H1 (cell line): Measurements from ENCODE around the gene SBK1. TPM values are rescaled to one million over a fixed set of nuclear protein-coding genes. Genes with fewer than 3 reads are reported as not detected.

Source experiments
- CTCF ChIA-PET: fragments of 300-600 bp; sonication (Branson Sonifier 250); formaldehyde crosslinking; loops from one replicate; lab custom pipeline; 2021; ENCODE audit not compliant: partially characterized antibody; lab: Charles Lee
- POLR2A ChIA-PET: fragments of 300-600 bp; sonication (Branson Sonifier 250); formaldehyde crosslinking; loops from one replicate; lab custom pipeline; 2021; ENCODE audit warnings: inconsistent platforms; ENCODE audit not compliant: partially characterized antibody; lab: Charles Lee
- DNase-seq, 2 experiments: peaks; one replicate each; pipeline versions ENCODE4 v3.0.0 to v3.0.0-alpha.2; 2010 to 2022; ENCODE audit warnings: low spot score in 2 of 2, low read depth in 1 of 2, mixed read lengths in 1 of 2
- FAIRE-seq: peaks from 2 replicates; lab custom pipeline; 2011; peaks lifted over from hg19 to GRCh38; lab: Jason Lieb, UNC
- H2AFZ ChIP-seq: 2 replicates; pipeline ENCODE4 v1.8.1; 2012; ENCODE audit warnings: low read length, inconsistent platforms
- H2AK5ac ChIP-seq: 2 replicates; pipeline ENCODE4 v1.6.1; 2013; ENCODE audit warnings: low read depth, low read length
- H2BK120ac ChIP-seq: replicated peaks from 2 replicates; pipeline ENCODE3; 2013; ENCODE audit warnings: low read depth, low read length, inconsistent platforms
- H2BK12ac ChIP-seq: 2 replicates; pipeline ENCODE4 v1.6.1; 2013; ENCODE audit warnings: low read depth, low read length
- H2BK15ac ChIP-seq: 2 replicates; pipeline ENCODE4 v1.6.1; 2013; ENCODE audit warnings: low read length
- H2BK20ac ChIP-seq: 2 replicates; pipeline ENCODE4 v1.6.1; 2013; ENCODE audit warnings: low read length
- H2BK5ac ChIP-seq: 2 replicates; pipeline ENCODE4 v1.6.1; 2013; ENCODE audit warnings: low read depth, low read length
- H3K14ac ChIP-seq: 2 replicates; pipeline ENCODE4 v1.6.1; 2013; ENCODE audit warnings: inconsistent platforms; ENCODE audit not compliant: insufficient read length
- H3K18ac ChIP-seq: 2 replicates; pipeline ENCODE4 v1.6.1; 2013; ENCODE audit warnings: low read length; ENCODE audit errors: extremely low read depth
- H3K23ac ChIP-seq: 2 replicates; pipeline ENCODE4 v1.6.1; 2013; ENCODE audit warnings: inconsistent platforms; ENCODE audit not compliant: insufficient read length
- H3K23me2 ChIP-seq: 2 replicates; pipeline ENCODE4 v1.6.1; 2013; ENCODE audit warnings: low read depth, low read length
- H3K27ac ChIP-seq: 2 replicates; pipeline ENCODE4 v1.6.1; 2011; ENCODE audit warnings: low read depth, low read length, inconsistent platforms
- H3K27me3 ChIP-seq, 4 experiments: replicated peaks in 1 of 4; 1 replicate in 1 of 4; 2 replicates in 3 of 4; pipeline versions ENCODE4 v1.6.1 to v1.8.1; 2011 to 2013; ENCODE audit warnings: low read length in 3 of 4, mild to moderate bottlenecking in 3 of 4, inconsistent platforms in 2 of 4, mixed read lengths in 2 of 4, moderate library complexity in 1 of 4; ENCODE audit not compliant: control insufficient read depth in 3 of 4, insufficient read depth in 3 of 4; ENCODE audit errors: extremely low read depth in 1 of 4
- H3K36me3 ChIP-seq, 4 experiments: 2 replicates each; pipeline versions ENCODE4 v1.6.1 to v1.8.1; 2011 to 2013; ENCODE audit warnings: mild to moderate bottlenecking in 4 of 4, low read length in 3 of 4, moderate library complexity in 2 of 4, control low read depth in 1 of 4, inconsistent platforms in 1 of 4; ENCODE audit not compliant: insufficient read depth in 4 of 4, control insufficient read depth in 2 of 4
- H3K4ac ChIP-seq: replicated peaks from 2 replicates; pipeline ENCODE3; 2013; ENCODE audit warnings: low read length, low read depth, mixed read lengths, inconsistent platforms; ENCODE audit not compliant: insufficient read length
- H3K4me1 ChIP-seq, 4 experiments: replicated peaks in 1 of 4; 1 replicate in 1 of 4; 2 replicates in 3 of 4; pipeline versions ENCODE4 v1.6.1 to v1.8.1; 2011 to 2013; ENCODE audit warnings: low read length in 3 of 4, inconsistent platforms in 2 of 4, mixed read lengths in 1 of 4; ENCODE audit not compliant: insufficient read depth in 4 of 4, control insufficient read depth in 3 of 4
- H3K4me2 ChIP-seq, 2 experiments: 2 replicates each; pipeline versions ENCODE4 v1.6.1 to v1.8.1; 2011 to 2013; ENCODE audit warnings: low read depth in 2 of 2, low read length in 2 of 2, control low read depth in 1 of 2, inconsistent platforms in 1 of 2, mild to moderate bottlenecking in 1 of 2; ENCODE audit not compliant: insufficient read depth in 1 of 2
- H3K4me3 ChIP-seq, 4 experiments: fragments of 200-600, 300-600 bp in 1 of 4; sonication (generic), shearing (Covaris generic), sonication (Bioruptor Twin) in 1 of 4; 2 replicates each; pipeline versions ENCODE4 v1.5.1 to v1.8.1; 2011 to 2016; ENCODE audit warnings: low read length in 4 of 4, low read depth in 3 of 4, control low read depth in 2 of 4, inconsistent platforms in 2 of 4, mild to moderate bottlenecking in 2 of 4, mixed read lengths in 1 of 4, moderate library complexity in 1 of 4; ENCODE audit not compliant: insufficient read depth in 2 of 4; ENCODE audit errors: extremely low read depth in 1 of 4
- H3K56ac ChIP-seq: replicated peaks from 2 replicates; pipeline ENCODE3; 2013; ENCODE audit warnings: low read depth, mild to moderate bottlenecking, mixed read lengths, low read length, inconsistent platforms; ENCODE audit not compliant: insufficient read length
- H3K79me1 ChIP-seq: 2 replicates; pipeline ENCODE4 v1.6.1; 2013; ENCODE audit warnings: low read depth, low read length, control low read depth
- H3K79me2 ChIP-seq, 2 experiments: 2 replicates each; pipeline versions ENCODE4 v1.6.1 to v1.8.1; 2012 to 2013; ENCODE audit warnings: low read length in 2 of 2, mild to moderate bottlenecking in 2 of 2, inconsistent platforms in 1 of 2; ENCODE audit not compliant: insufficient read depth in 2 of 2, control insufficient read depth in 1 of 2
- H3K9ac ChIP-seq, 4 experiments: replicated peaks in 1 of 4; 1 replicate in 1 of 4; 2 replicates in 3 of 4; pipeline versions ENCODE4 v1.6.1 to v1.8.1; 2011 to 2013; ENCODE audit warnings: low read depth in 3 of 4, low read length in 3 of 4, control low read depth in 2 of 4, mild to moderate bottlenecking in 2 of 4, moderate library complexity in 2 of 4, inconsistent platforms in 1 of 4; ENCODE audit errors: extremely low read depth in 1 of 4
- H3K9me3 ChIP-seq, 2 experiments: 2 replicates each; pipeline versions ENCODE4 v1.6.1 to v1.8.1; 2012 to 2013; ENCODE audit warnings: mild to moderate bottlenecking in 2 of 2, moderate library complexity in 2 of 2, control low read depth in 1 of 2, inconsistent platforms in 1 of 2, low read depth in 1 of 2, low read length in 1 of 2, mixed read lengths in 1 of 2; ENCODE audit not compliant: insufficient read depth in 2 of 2
- H4K20me1 ChIP-seq, 2 experiments: replicated peaks in 1 of 2; 2 replicates each; pipeline versions ENCODE3 to v1.8.1; 2011 to 2013; ENCODE audit warnings: inconsistent platforms in 2 of 2, low read length in 2 of 2, mild to moderate bottlenecking in 1 of 2; ENCODE audit not compliant: insufficient read depth in 2 of 2, control insufficient read depth in 1 of 2
- H4K5ac ChIP-seq: 2 replicates; pipeline ENCODE4 v1.6.1; 2013; ENCODE audit warnings: low read length, low read depth, mixed read lengths, inconsistent platforms; ENCODE audit not compliant: insufficient read length
- H4K8ac ChIP-seq: 2 replicates; pipeline ENCODE4 v1.8.0; 2013; ENCODE audit warnings: mild to moderate bottlenecking, moderate library complexity, low read length, inconsistent platforms; ENCODE audit not compliant: insufficient read depth; ENCODE audit errors: extremely low read depth
- H4K91ac ChIP-seq: replicated peaks from 2 replicates; pipeline ENCODE3; 2013; ENCODE audit warnings: low read length, mixed read lengths, inconsistent platforms; ENCODE audit not compliant: insufficient read length
- RAD21 ChIP-seq, 2 experiments: IDR thresholded peaks in 1 of 2; conservative IDR thresholded peaks in 1 of 2; 2 replicates each; pipeline ENCODE4 v1.6.1; 2011; ENCODE audit warnings: low read depth in 2 of 2, low read length in 2 of 2, improper control_type of control experiment in 1 of 2, inconsistent platforms in 1 of 2, mild to moderate bottlenecking in 1 of 2, moderate library complexity in 1 of 2
- YY1 ChIP-seq: IDR thresholded peaks from 2 replicates; pipeline ENCODE4 v1.6.1; 2011; ENCODE audit warnings: low read depth, mild to moderate bottlenecking, low read length
- WGBS, 2 experiments: shearing (Covaris generic) in 1 of 2; methylation state at CpG; one replicate each; pipeline versions ENCODE4 v1.1.6 to v1.1.7; 2013 to 2015; ENCODE audit warnings: low lambda C conversion rate in 2 of 2, mixed read lengths in 2 of 2, inconsistent platforms in 1 of 2, low coverage in 1 of 2, missing lambda C conversion rate in 1 of 2; ENCODE audit not compliant: insufficient replicate concordance in 2 of 2, insufficient coverage in 1 of 2, insufficient read length in 1 of 2; ENCODE audit errors: extremely low coverage in 1 of 2, missing lambda C conversion rate in 1 of 2; 5-methylcytosine and 5-hydroxymethylcytosine counted together
- polyA plus RNA-seq, 7 experiments: library from polyadenylated mRNA; depleted of rRNA in 3 of 7; stranded (reverse) in 5 of 7; unstranded in 2 of 7; fragments of >200 nt in 5 of 7; fragments of 200-250 nt in 2 of 7; gene quantifications; 1 replicate in 5 of 7; 2 replicates in 1 of 7; 4 replicates in 1 of 7; pipeline versions ENCODE4 v1.2.1 to v1.2.3, GENCODE V29; 2011 to 2013; ENCODE audit warnings: missing spikeins in 2 of 7, mixed read lengths in 2 of 7
- total RNA-seq: library from RNA; stranded (reverse); fragmentation: NEBNext Ultra II Directional; extraction: Animal tissue kit (Norgen Biotek cat#: 25700); gene quantifications from 2 replicates; pipeline ENCODE4 v1.2.1, GENCODE V29; 2021
- TF ChIP-seq, protein P1 (sequence below), 3 experiments: IDR thresholded peaks; 1 replicate in 2 of 3; 2 replicates in 1 of 3; pipeline versions ENCODE4 v1.5.1 to v1.6.1; 2011; ENCODE audit warnings: low read length in 3 of 3, mild to moderate bottlenecking in 3 of 3, inconsistent platforms in 2 of 3, low read depth in 1 of 3, moderate library complexity in 1 of 3; ENCODE audit not compliant: insufficient read depth in 1 of 3; ENCODE audit errors: control extremely low read depth in 1 of 3
- TF ChIP-seq, protein P2 (sequence below): IDR thresholded peaks from 2 replicates; pipeline ENCODE4 v1.6.1; 2012; ENCODE audit warnings: inconsistent platforms

Gene SBK1
- total and polyA plus RNA-seq, 2 of the 8 experiments (the other 6 are each of a cell fraction or from before 2014, with no cell fraction given), result 18.2 to 73.9 TPM

DNA sequence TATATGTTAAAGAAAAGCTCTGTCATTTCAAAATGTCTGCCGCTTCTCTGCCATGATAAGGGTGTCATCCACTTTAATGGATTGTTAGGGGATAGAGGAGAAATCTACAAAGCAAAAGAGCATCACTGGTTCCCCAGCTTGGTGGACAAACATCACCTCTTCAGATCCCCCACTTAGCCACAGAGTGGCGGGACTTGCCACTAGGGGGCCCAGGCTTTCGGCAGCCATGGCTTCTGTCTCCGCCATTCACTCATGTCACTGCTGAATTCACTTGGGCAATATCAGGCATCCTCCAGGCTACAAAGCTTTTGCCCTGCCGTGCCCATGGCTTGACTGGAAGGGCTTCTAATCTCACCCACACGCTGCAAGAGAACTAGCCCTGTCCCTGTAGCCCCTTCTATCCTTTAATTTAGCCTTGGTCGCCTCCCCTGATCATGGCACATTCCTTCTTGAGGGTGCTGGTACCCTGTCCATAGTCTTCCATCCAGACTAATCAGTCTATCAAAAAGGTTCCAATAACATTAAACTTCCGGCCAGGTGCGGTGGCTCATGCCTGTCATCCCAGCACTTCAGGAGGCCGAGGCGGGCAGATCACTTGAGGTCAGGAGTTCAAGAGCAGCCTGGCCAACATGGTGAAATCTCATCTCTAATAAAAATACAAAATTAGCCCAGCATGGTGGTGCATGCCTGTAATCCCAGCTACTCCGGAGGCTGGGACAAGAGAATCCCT lies 34.7 kb downstream of the SBK1 start:
- POLR2A ChIA-PET, result no interaction called here
- WGBS, 2 experiments, result 58% methylated on average over 12 of the region's 12 CpGs; no CpG with 5 or more reads in 1 of the 2 experiments

More for the DNA sequence above, 34.7 kb downstream of the SBK1 start:
- CTCF ChIA-PET, result interaction anchor here (0.9 to 1.8 kb wide), 7 partner anchors 9 to 198 kb away, joined by 3 to 11 read pairs (median 4); no protein-coding TSS in a partner anchor
- Histone ChIP-seq H2BK5ac (no peak overlapping the region), H3K4me3 (no peak overlapping the region), H4K20me1 (peaks cover 2 to 4% of the 10 kb centered on the region in 2 experiments), H2BK120ac (no peak overlapping the region), H2BK15ac (no peak overlapping the region), H2BK20ac (no peak overlapping the region), H3K23me2 (no peaks in the 10 kb centered on the region), H3K36me3 (no peaks in the 10 kb centered on the region), H4K5ac (no peak overlapping the region), H3K14ac (no peak overlapping the region), H3K27ac (no peak overlapping the region), H2BK12ac (no peak overlapping the region), H3K9me3 (no peaks in the 10 kb centered on the region), H3K27me3 (no peaks in the 10 kb centered on the region), H3K4me2 (no peak overlapping the region), H4K91ac (no peak overlapping the region), H3K79me2 (no peaks in the 10 kb centered on the region), H2AFZ (no peak overlapping the region), H3K9ac (no peak overlapping the region), H2AK5ac (no peak overlapping the region), H4K8ac (no peak overlapping the region), H3K4ac (no peak overlapping the region), H3K23ac (no peak overlapping the region), H3K56ac (no peak overlapping the region), H3K4me1 (peaks cover 0 to 2% (median 0%) of the 10 kb centered on the region in 4 experiments; a peak in 2 of 7 replicates), H3K18ac (no peak overlapping the region), H3K79me1 (no peaks in the 10 kb centered on the region)
- TF ChIP-seq, protein P1, sequence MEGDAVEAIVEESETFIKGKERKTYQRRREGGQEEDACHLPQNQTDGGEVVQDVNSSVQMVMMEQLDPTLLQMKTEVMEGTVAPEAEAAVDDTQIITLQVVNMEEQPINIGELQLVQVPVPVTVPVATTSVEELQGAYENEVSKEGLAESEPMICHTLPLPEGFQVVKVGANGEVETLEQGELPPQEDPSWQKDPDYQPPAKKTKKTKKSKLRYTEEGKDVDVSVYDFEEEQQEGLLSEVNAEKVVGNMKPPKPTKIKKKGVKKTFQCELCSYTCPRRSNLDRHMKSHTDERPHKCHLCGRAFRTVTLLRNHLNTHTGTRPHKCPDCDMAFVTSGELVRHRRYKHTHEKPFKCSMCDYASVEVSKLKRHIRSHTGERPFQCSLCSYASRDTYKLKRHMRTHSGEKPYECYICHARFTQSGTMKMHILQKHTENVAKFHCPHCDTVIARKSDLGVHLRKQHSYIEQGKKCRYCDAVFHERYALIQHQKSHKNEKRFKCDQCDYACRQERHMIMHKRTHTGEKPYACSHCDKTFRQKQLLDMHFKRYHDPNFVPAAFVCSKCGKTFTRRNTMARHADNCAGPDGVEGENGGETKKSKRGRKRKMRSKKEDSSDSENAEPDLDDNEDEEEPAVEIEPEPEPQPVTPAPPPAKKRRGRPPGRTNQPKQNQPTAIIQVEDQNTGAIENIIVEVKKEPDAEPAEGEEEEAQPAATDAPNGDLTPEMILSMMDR (IDR thresholded peaks at IDR 0.05; ENCODE audit: control extremely low read depth in 1 of 3, insufficient read depth in 1 of 3, low read depth in 1 of 3, low read length in 3 of 3), result peak; percentile 85 to 94 (median 89)
- peak; percentile 54 to 59 for TF ChIP-seq RAD21 (IDR thresholded peaks at IDR 0.05 in 1 of 2, conservative IDR thresholded peaks at IDR 0.05 in 1 of 2; ENCODE audit: low read depth in 2 of 2, low read length in 2 of 2)
- peak; percentile 91 for TF ChIP-seq YY1
- TF ChIP-seq, protein P2, sequence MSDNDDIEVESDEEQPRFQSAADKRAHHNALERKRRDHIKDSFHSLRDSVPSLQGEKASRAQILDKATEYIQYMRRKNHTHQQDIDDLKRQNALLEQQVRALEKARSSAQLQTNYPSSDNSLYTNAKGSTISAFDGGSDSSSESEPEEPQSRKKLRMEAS, result no peak
- no peak for FAIRE-seq
- DNase-seq, result peak in 1 of 2 experiments; percentile 88
